Measurements from ENCODE around the gene MGAT3. TPM values are rescaled to one million over a fixed set of nuclear protein-coding genes. Genes with fewer than 3 reads are reported as not detected.

The MGAT3 gene
- total RNA-seq, 1 donor from 2014 or later, result under 0.01 TPM

GRCh38 chr22:39534092-39534506, 77.3 kb downstream of the MGAT3 start:
- no peak for DNase-seq

DNA sequence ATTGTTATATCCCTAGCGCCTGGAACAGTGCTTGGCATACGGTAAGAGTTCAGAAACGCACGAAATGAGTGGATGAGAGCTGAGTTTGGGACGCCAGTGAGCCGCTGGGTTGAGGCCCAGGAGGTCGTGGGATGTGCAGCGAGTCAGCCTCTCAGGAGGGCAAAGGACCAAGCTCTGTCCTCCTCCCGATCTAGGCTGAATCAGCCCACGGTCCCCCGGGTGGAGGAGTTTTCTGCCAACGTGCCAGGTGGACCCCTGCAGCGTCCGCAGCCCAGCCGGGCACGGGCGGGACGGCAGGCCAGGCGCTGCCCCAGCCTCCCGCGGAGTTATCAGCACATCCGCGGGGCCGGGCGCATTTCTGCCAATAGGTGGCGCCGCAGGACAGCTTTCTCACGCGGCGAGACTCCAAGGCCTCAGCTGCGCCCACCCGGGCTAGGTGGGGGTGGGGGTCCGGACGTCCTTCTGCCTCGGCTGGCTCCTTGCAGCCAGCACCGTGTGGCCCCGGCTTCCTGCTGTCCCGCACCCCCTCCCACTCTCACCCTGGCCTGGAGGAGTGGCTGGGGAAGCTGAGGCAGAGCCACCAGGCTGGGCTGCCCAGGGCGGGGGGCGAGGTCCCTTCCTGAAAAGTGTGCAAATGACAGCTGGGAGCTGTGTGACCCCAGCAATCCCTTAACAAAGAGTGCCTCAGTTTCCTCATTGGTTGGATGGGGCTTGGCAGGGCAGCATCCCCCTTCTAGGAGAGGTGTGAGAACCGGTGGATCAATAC, 78.0 kb downstream of the MGAT3 start:
- peak; percentile 82 for DNase-seq

- no peak for DNase-seq
These were observed 78.5 kb downstream of the MGAT3 start for GRCh38 chr22:39535357-39535725.

- no peak for DNase-seq
These were observed 79.1 kb downstream of the MGAT3 start for GRCh38 chr22:39535831-39536449.

GRCh38 chr22:39536711-39537110, 79.9 kb downstream of the MGAT3 start:
- DNase-seq, result no peak

DNA sequence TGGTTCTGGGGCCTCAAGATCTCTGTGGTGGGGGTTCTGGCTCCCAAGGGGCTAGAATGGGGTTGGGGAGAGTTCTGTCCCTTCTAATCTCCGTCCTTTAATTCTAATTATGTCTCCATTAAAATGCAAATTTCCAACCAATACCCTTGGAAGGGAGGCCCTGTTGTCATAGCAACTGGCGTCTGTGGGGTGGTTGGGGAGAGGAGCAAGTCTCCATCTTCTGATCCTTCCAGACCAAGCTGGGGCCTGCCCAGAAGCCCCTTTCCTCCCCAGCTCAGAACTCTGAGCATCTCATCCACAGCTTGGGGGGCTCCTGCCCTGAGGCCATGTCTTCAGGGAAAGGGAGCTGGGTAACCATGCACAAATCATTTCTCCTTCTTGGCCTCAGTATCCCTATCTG, 81.2 kb downstream of the MGAT3 start:
- no peak for DNase-seq

Other genes with a start within 250 kb of the MGAT3 start
- 75.7 and 80.1 TPM in 2 replicates for gene PDGFB, start 212.0 kb upstream of the MGAT3 start, total RNA-seq
- 2,901 and 3,143 TPM in 2 replicates for gene RPL3, start 137.4 kb upstream of the MGAT3 start, total RNA-seq
- gene SYNGR1, start 107.0 kb upstream of the MGAT3 start, total RNA-seq, result 0.98 and 1.0 TPM in 2 replicates
- gene TAB1, start 57.2 kb upstream of the MGAT3 start, total RNA-seq, result 12.4 and 21.5 TPM in 2 replicates
- 19.4 and 26.5 TPM in 2 replicates for gene MIEF1, start 45.3 kb downstream of the MGAT3 start, total RNA-seq
- gene ATF4, start 63.5 kb downstream of the MGAT3 start, total RNA-seq, result 150 and 159 TPM in 2 replicates
- gene RPS19BP1, start 75.7 kb downstream of the MGAT3 start, total RNA-seq, result 52.8 and 74.2 TPM in 2 replicates
- not detected in 2 replicates for gene CACNA1I, start 113.7 kb downstream of the MGAT3 start, total RNA-seq

All from dermis blood vessel endothelial cell (primary cell).